H9 (cell line): ENCODE results near the gene PPP1R27. TPM values are rescaled to one million over a fixed set of nuclear protein-coding genes. Genes with fewer than 3 reads are reported as not detected.
A peak's percentile ranks its signal among the peaks of the same experiment; 100 is the strongest.

Source experiments
- DNase-seq: peaks from one replicate; pipeline ENCODE4 v3.0.0-alpha.2; 2017
- H2AFZ ChIP-seq: one replicate; pipeline ENCODE4 v1.6.1; 2013; ENCODE audit warnings: mild to moderate bottlenecking, low read length, control low read depth, moderate library complexity
- H2AK5ac ChIP-seq: 2 replicates; pipeline ENCODE4 v1.6.1; 2013; ENCODE audit warnings: low read length, control low read depth, mixed read lengths; ENCODE audit not compliant: insufficient read length
- H2BK120ac ChIP-seq: one replicate; pipeline ENCODE4 v1.6.1; 2013; ENCODE audit warnings: low read depth, mild to moderate bottlenecking, low read length, control low read depth, inconsistent platforms; ENCODE audit not compliant: poor library complexity, severe bottlenecking
- H2BK12ac ChIP-seq: 2 replicates; pipeline ENCODE4 v1.6.1; 2013; ENCODE audit warnings: low read length, control low read depth, mixed read lengths, low read depth; ENCODE audit not compliant: insufficient read length
- H2BK15ac ChIP-seq: 2 replicates; pipeline ENCODE4 v1.6.1; 2013; ENCODE audit warnings: low read depth, low read length, control low read depth
- H2BK20ac ChIP-seq: one replicate; pipeline ENCODE4 v1.6.1; 2013; ENCODE audit warnings: low read depth, mild to moderate bottlenecking, low read length, control low read depth, inconsistent platforms; ENCODE audit not compliant: poor library complexity, severe bottlenecking
- H2BK5ac ChIP-seq: 2 replicates; pipeline ENCODE4 v1.6.1; 2013; ENCODE audit warnings: low read length, control low read depth, mixed read lengths; ENCODE audit not compliant: insufficient read length
- H3K14ac ChIP-seq: 2 replicates; pipeline ENCODE4 v1.6.1; 2013; ENCODE audit warnings: low read length, control low read depth; ENCODE audit not compliant: insufficient read depth
- H3K18ac ChIP-seq: 2 replicates; pipeline ENCODE4 v1.6.1; 2013; ENCODE audit warnings: low read depth, mild to moderate bottlenecking, mixed read lengths, low read length, control low read depth; ENCODE audit not compliant: insufficient read length
- H3K23ac ChIP-seq: 2 replicates; pipeline ENCODE4 v1.6.1; 2013; ENCODE audit warnings: low read length, control low read depth, mixed read lengths, low read depth; ENCODE audit not compliant: insufficient read length
- H3K23me2 ChIP-seq: 2 replicates; pipeline ENCODE4 v1.6.1; 2013; ENCODE audit warnings: low read depth, mild to moderate bottlenecking, mixed read lengths, low read length, control low read depth; ENCODE audit not compliant: insufficient read length, poor library complexity, severe bottlenecking
- H3K27ac ChIP-seq: 2 replicates; pipeline ENCODE4 v1.5.1; 2013; ENCODE audit warnings: low read length, control low read depth, mixed read lengths, low read depth; ENCODE audit not compliant: insufficient read length
- H3K27me3 ChIP-seq: 2 replicates; pipeline ENCODE4 v1.6.1; 2013; ENCODE audit warnings: low read length, control low read depth, inconsistent platforms; ENCODE audit not compliant: insufficient read depth
- H3K4ac ChIP-seq: 2 replicates; pipeline ENCODE4 v1.6.1; 2013; ENCODE audit warnings: low read depth, mild to moderate bottlenecking, control low read depth, inconsistent platforms, low read length, moderate library complexity
- H3K4me1 ChIP-seq: 2 replicates; pipeline ENCODE4 v1.6.1; 2013; ENCODE audit warnings: low read length, control low read depth, inconsistent platforms; ENCODE audit not compliant: insufficient read depth
- H3K4me2 ChIP-seq: 2 replicates; pipeline ENCODE4 v1.6.1; 2013; ENCODE audit warnings: low read length, control low read depth, mixed read lengths; ENCODE audit not compliant: insufficient read length, insufficient read depth
- H3K56ac ChIP-seq: 2 replicates; pipeline ENCODE4 v1.6.1; 2013; ENCODE audit warnings: low read depth, mild to moderate bottlenecking, mixed read lengths, low read length, control low read depth; ENCODE audit not compliant: insufficient read length
- H3K79me1 ChIP-seq: 2 replicates; pipeline ENCODE4 v1.6.1; 2013; ENCODE audit warnings: low read depth, mild to moderate bottlenecking, moderate library complexity, low read length, control low read depth, inconsistent platforms; ENCODE audit not compliant: insufficient read depth, poor library complexity, severe bottlenecking
- H3K79me2 ChIP-seq: 2 replicates; pipeline ENCODE4 v1.6.1; 2013; ENCODE audit warnings: low read length, control low read depth, inconsistent platforms; ENCODE audit not compliant: insufficient read depth
- H3K9ac ChIP-seq: 2 replicates; pipeline ENCODE4 v1.6.1; 2013; ENCODE audit warnings: low read length, control low read depth, mixed read lengths; ENCODE audit not compliant: insufficient read length; ENCODE audit errors: extremely low read depth
- H3K9me3 ChIP-seq: one replicate; pipeline ENCODE4 v1.6.1; 2013; ENCODE audit warnings: low read depth, low read length, inconsistent platforms; ENCODE audit not compliant: control insufficient read depth
- H3T11ph ChIP-seq: one replicate; pipeline ENCODE4 v1.6.1; 2013; ENCODE audit warnings: mild to moderate bottlenecking, low read length, control low read depth, inconsistent platforms
- H4K20me1 ChIP-seq: one replicate; pipeline ENCODE4 v1.6.1; 2013; ENCODE audit not compliant: control insufficient read depth, insufficient read length, insufficient read depth
- H4K5ac ChIP-seq: 2 replicates; pipeline ENCODE4 v1.6.1; 2013; ENCODE audit warnings: low read depth, mild to moderate bottlenecking, mixed read lengths, low read length, control low read depth; ENCODE audit not compliant: insufficient read length
- H4K8ac ChIP-seq: replicated peaks from 2 replicates; pipeline ENCODE4 v1.6.1; 2013; ENCODE audit warnings: low read length, control low read depth, mixed read lengths, low read depth; ENCODE audit not compliant: insufficient read length
- H4K91ac ChIP-seq: 2 replicates; pipeline ENCODE4 v1.6.1; 2013; ENCODE audit warnings: low read depth, mild to moderate bottlenecking, moderate library complexity, mixed read lengths, low read length, control low read depth; ENCODE audit not compliant: insufficient read length
- H3K27ac Mint-ChIP-seq, 3 experiments: 2 replicates in 2 of 3; 3 replicates in 1 of 3; pipeline ENCODE4 v1.8.0; 2020 to 2021; ENCODE audit warnings: mixed read lengths in 3 of 3, mild to moderate bottlenecking in 1 of 3, moderate library complexity in 1 of 3
- H3K27me3 Mint-ChIP-seq: 2 replicates; pipeline ENCODE4 v1.8.0; 2021; ENCODE audit warnings: low read depth, mild to moderate bottlenecking, moderate library complexity, mixed read lengths
- H3K36me3 Mint-ChIP-seq, 3 experiments: 2 replicates in 2 of 3; 3 replicates in 1 of 3; pipeline ENCODE4 v1.8.0; 2020 to 2021; ENCODE audit warnings: low read depth in 3 of 3, mixed read lengths in 3 of 3; ENCODE audit not compliant: insufficient read depth in 1 of 3
- H3K4me1 Mint-ChIP-seq, 2 experiments: 2 replicates each; pipeline ENCODE4 v1.8.0; 2020; ENCODE audit warnings: mixed read lengths in 2 of 2
- H3K4me3 Mint-ChIP-seq, 2 experiments: 2 replicates in 1 of 2; 3 replicates in 1 of 2; pipeline ENCODE4 v1.8.0; 2020 to 2021; ENCODE audit warnings: mild to moderate bottlenecking in 2 of 2, mixed read lengths in 2 of 2, moderate library complexity in 1 of 2
- H3K9me3 Mint-ChIP-seq, 2 experiments: 2 replicates in 1 of 2; 3 replicates in 1 of 2; pipeline ENCODE4 v1.8.0; 2020; ENCODE audit warnings: mild to moderate bottlenecking in 2 of 2, mixed read lengths in 2 of 2, moderate library complexity in 1 of 2
- WGBS: extraction: QIAGEN DNeasy Blood & Tissue Kit; methylation state at CpG from one replicate; pipeline ENCODE4 v1.1.7; 2013; ENCODE audit warnings: missing lambda C conversion rate, low lambda C conversion rate, mixed read lengths; ENCODE audit not compliant: insufficient read length; ENCODE audit errors: extremely low coverage; 5-methylcytosine and 5-hydroxymethylcytosine counted together
- total RNA-seq: library from RNA; stranded (reverse); gene quantifications from 2 replicates; pipeline ENCODE4 v1.2.1, GENCODE V29; 2021
- TF ChIP-seq, protein P1 (sequence below): fragments of 200-600 bp; sonication (generic); conservative IDR thresholded peaks from 3 replicates; pipeline ENCODE4 v1.8.0; 2021; ENCODE audit warnings: antibody characterized with exemption, mild to moderate bottlenecking

PPP1R27 gene
- total RNA-seq, 1 experiment from 2014 or later = 0.22 TPM

DNA sequence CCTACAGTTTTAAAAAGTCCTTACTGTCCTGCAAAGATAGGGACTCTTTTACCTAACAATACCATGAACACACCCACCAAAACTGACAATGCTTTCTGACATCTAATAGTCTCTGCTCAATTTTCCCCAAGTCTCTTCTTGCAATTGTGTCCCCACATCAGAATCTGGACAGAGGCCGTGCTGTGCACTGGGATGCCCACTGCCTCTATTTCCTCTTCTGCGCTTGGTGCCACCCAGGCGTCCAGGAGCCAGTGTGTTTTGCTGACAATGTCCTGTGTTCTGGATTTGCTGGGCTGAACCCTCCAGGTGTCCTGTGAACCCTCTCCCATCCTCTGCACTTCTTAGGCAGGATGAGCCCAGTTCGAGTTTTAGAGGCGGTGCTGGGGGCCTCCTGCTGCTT lies 42.7 kb upstream of the PPP1R27 start:
- no peak overlapping the region for H3K9ac ChIP-seq
- H2BK5ac ChIP-seq = no peak overlapping the region
- no peak overlapping the region for H3K14ac ChIP-seq
- H4K8ac ChIP-seq = no peak overlapping the region
- H2AK5ac ChIP-seq = no peak overlapping the region
- no peaks in the 10 kb centered on the region for H3K9me3 ChIP-seq
- no CpG with 5 or more reads among the region's 5 CpGs for WGBS
- H2BK15ac ChIP-seq = no peak overlapping the region; the same call in 1 of the 2 replicates
- no peaks in the 10 kb centered on the region; the same call in 1 of the 2 replicates for H3K27me3 Mint-ChIP-seq
- 0 out of 4 replicates have a peak, but pooled peaks cover 0 to 2% of the 10 kb centered on the region in 2 experiments for H3K4me1 Mint-ChIP-seq
- TF ChIP-seq, protein P1, sequence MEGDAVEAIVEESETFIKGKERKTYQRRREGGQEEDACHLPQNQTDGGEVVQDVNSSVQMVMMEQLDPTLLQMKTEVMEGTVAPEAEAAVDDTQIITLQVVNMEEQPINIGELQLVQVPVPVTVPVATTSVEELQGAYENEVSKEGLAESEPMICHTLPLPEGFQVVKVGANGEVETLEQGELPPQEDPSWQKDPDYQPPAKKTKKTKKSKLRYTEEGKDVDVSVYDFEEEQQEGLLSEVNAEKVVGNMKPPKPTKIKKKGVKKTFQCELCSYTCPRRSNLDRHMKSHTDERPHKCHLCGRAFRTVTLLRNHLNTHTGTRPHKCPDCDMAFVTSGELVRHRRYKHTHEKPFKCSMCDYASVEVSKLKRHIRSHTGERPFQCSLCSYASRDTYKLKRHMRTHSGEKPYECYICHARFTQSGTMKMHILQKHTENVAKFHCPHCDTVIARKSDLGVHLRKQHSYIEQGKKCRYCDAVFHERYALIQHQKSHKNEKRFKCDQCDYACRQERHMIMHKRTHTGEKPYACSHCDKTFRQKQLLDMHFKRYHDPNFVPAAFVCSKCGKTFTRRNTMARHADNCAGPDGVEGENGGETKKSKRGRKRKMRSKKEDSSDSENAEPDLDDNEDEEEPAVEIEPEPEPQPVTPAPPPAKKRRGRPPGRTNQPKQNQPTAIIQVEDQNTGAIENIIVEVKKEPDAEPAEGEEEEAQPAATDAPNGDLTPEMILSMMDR = no peak
- H3K9me3 Mint-ChIP-seq = no peaks in the 10 kb centered on the region; a peak in 1 of 5 replicates
- no peak overlapping the region for H3K56ac ChIP-seq
- H2BK120ac ChIP-seq = no peak overlapping the region
- H2BK12ac ChIP-seq = no peak overlapping the region
- no peak overlapping the region for H3T11ph ChIP-seq
- peaks cover 11 to 44% (median 40%) of the 10 kb centered on the region in 3 experiments for H3K36me3 Mint-ChIP-seq
- no peak overlapping the region for H3K4me3 Mint-ChIP-seq
- DNase-seq = no peak
- H3K27ac Mint-ChIP-seq = 0 out of 7 replicates have a peak overlapping the region, but pooled peaks of 1 of the 3 experiments have one; percentile 6
- H3K23me2 ChIP-seq = no peaks in the 10 kb centered on the region
- no peak overlapping the region for H3K4me2 ChIP-seq
- H2AFZ ChIP-seq = no peak overlapping the region
- H3K79me2 ChIP-seq = no peaks in the 10 kb centered on the region
- no peak overlapping the region for H3K18ac ChIP-seq
- H3K4ac ChIP-seq = no peak overlapping the region
- H2BK20ac ChIP-seq = no peak overlapping the region
- H3K4me1 ChIP-seq = no peaks in the 10 kb centered on the region
- H4K91ac ChIP-seq = no peak overlapping the region
- H4K5ac ChIP-seq = no peak overlapping the region
- no peaks in the 10 kb centered on the region for H3K79me1 ChIP-seq
- no peaks in the 10 kb centered on the region for H4K20me1 ChIP-seq
- no peaks in the 10 kb centered on the region for H3K27me3 ChIP-seq
- H3K27ac ChIP-seq = no peak overlapping the region
- no peak overlapping the region for H3K23ac ChIP-seq
